ENCODE data around the gene TBC1D10B.
"Not testable (repeated sequence)": the region's sequence is repeated elsewhere in the genome, so short reads cannot be mapped to it uniquely, and the experiment has no call there.

DNA sequence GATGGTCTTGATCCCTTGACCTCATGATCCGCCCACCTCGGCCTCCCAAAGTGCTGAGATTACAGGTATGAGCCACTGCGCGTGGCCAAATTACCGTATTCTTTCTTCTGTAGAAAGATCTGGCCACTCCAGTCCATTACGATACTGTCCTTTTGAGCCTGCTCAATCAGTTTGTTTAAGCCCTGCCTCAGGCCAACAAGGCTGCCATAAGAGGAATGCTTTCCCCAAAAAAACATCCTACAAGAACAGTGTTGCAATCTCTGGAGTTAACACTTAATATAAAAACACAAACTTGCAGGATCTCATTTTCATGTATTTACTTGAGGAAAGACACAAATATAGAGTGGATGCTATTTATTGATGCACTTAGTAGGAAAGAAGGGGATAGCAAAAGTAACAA lies 46.1 kb downstream of the TBC1D10B start:
- TF ChIP-seq CTCF, POLR2A (IDR thresholded peaks at IDR 0.05): not testable (repeated sequence)

Data from uterus (tissue), 2 donors.